Brain microvascular endothelial cell (primary cell): ENCODE results near the gene RBM19.

Experiments
- DNase-seq: peaks from one replicate; pipeline ENCODE4 v3.0.0-alpha.2; 2020
- H3K27ac ChIP-seq: fragments of 250-450 bp; sonication (Bioruptor Pico); 2 replicates; pipeline ENCODE4 v1.5.1; 2020; ENCODE audit warnings: mild to moderate bottlenecking, moderate library complexity
- H3K27me3 ChIP-seq: fragments of 250-450 bp; sonication (Bioruptor Pico); replicated peaks from 2 replicates; pipeline ENCODE4 v1.5.1; 2020; ENCODE audit warnings: mild to moderate bottlenecking
- H3K36me3 ChIP-seq: fragments of 250-450 bp; sonication (Bioruptor Pico); replicated peaks from 2 replicates; pipeline ENCODE4 v1.5.1; 2020; ENCODE audit warnings: mild to moderate bottlenecking
- H3K4me3 ChIP-seq: 2 replicates; pipeline ENCODE4 v1.5.1; 2011; ENCODE audit warnings: low read depth, mild to moderate bottlenecking, control low read depth, low read length, moderate library complexity
- CTCF ChIP-seq: IDR thresholded peaks from 2 replicates; pipeline ENCODE4 v1.5.1; 2011; ENCODE audit warnings: low read depth, mild to moderate bottlenecking, moderate library complexity, low read length, control low read depth, inconsistent platforms; ENCODE audit errors: missing control alignments
- in situ Hi-C: cut with HindIII; loops from 2 replicates; pipeline ENCODE4 v1.10.0; 2017; ENCODE audit warnings: low sequenced_read_pairs, low pct_ligation_motif_present

Gene RBM19

GRCh38 chr12:113868365-113868764 lies 97.8 kb downstream of the RBM19 start:
- Histone ChIP-seq H3K27me3 (no peaks in the 10 kb centered on the region), H3K36me3 (no peaks in the 10 kb centered on the region), H3K27ac (no peak overlapping the region), H3K4me3 (no peak overlapping the region)
- TF ChIP-seq CTCF, result no peak
- in situ Hi-C loops, result no loop called here
- no peak for DNase-seq

GRCh38 chr12:113867258-113867657 lies 98.9 kb downstream of the RBM19 start:
- no peak for DNase-seq
- in situ Hi-C loops, result no loop called here
- H3K36me3 ChIP-seq, result no peaks in the 10 kb centered on the region
- H3K27ac ChIP-seq, result no peak overlapping the region
- no peak overlapping the region for H3K4me3 ChIP-seq
- TF ChIP-seq CTCF, result peak; percentile 75
- H3K27me3 ChIP-seq, result no peaks in the 10 kb centered on the region

GRCh38 chr12:113866496-113866895 lies 99.6 kb downstream of the RBM19 start:
- DNase-seq, result no peak
- no peak for TF ChIP-seq CTCF
- no peak overlapping the region for H3K4me3 ChIP-seq
- no peaks in the 10 kb centered on the region for H3K36me3 ChIP-seq
- H3K27ac ChIP-seq, result no peak overlapping the region
- no peaks in the 10 kb centered on the region for H3K27me3 ChIP-seq
- in situ Hi-C loops, result no loop called here

- no peak for DNase-seq
- H3K27ac ChIP-seq, result no peak overlapping the region
- no peaks in the 10 kb centered on the region for H3K27me3 ChIP-seq
- in situ Hi-C loops, result no loop called here
- no peaks in the 10 kb centered on the region for H3K36me3 ChIP-seq
- TF ChIP-seq CTCF, result no peak
- no peak overlapping the region for H3K4me3 ChIP-seq
These were observed 102.7 kb downstream of the RBM19 start for GRCh38 chr12:113863455-113863845.

- H3K27me3 ChIP-seq, result no peaks in the 10 kb centered on the region
- H3K4me3 ChIP-seq, result no peak overlapping the region
- no peak overlapping the region for H3K27ac ChIP-seq
- H3K36me3 ChIP-seq, result no peaks in the 10 kb centered on the region
- in situ Hi-C loops, result no loop called here
- TF ChIP-seq CTCF, result no peak
- peak; percentile 75 for DNase-seq
These were observed 103.3 kb downstream of the RBM19 start for GRCh38 chr12:113862590-113863454.

GRCh38 chr12:113861708-113862312 lies 104.3 kb downstream of the RBM19 start:
- TF ChIP-seq CTCF, result no peak

More at GRCh38 chr12:113861708-113862312, 104.3 kb downstream of the RBM19 start:
- in situ Hi-C loops, result no loop called here
- no peak overlapping the region for H3K27ac ChIP-seq
- no peaks in the 10 kb centered on the region for H3K36me3 ChIP-seq
- no peaks in the 10 kb centered on the region for H3K27me3 ChIP-seq
- DNase-seq, result no peak
- H3K4me3 ChIP-seq, result no peak overlapping the region
